GM18499 (cell line): ENCODE results near the gene LKAAEAR1.

Experiments
- ATAC-seq: cut with Tn5 transposase; IDR thresholded peaks from one replicate; pipeline ENCODE4 v1.9.1; 2021; ENCODE audit warnings: moderate number of reproducible peaks; ENCODE audit not compliant: insufficient read depth, unreplicated experiment

The LKAAEAR1 gene

DNA sequence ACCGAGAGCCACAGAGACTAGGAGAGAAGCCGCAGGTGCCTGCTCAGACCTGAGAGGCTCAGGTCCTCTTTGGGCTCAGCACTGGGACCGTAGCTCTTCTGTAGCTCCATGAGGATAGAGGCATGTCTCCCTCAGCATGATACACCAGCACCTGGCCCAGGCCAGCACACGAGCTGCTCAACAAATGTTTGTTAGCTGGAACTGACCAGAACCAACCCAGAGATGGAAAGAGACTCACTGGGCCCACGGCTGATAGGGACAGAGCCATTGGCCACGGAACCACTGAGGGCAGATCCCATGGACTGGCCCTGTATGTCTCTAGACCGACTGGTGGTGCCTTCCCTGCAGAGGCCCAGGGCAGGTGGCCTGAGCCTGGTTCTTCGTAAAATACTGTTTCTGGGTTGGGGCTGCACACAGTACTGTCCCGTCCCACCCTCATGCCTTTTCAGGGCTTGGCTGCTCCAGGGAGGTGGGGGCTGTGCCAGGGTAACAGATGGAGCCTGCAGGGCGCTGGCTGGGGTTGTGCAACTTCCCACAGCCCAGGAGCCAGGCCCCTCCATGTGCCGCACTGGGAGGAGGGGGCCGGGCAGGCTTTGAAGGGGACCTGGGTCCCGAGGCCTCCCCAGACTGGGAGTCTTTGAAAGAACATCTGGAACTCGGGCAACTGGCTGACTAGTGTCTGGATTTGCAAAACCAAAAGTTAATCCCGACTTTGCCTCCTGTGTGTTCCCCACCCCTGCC lies 43.0 kb downstream of the LKAAEAR1 start:
- no peak for ATAC-seq

DNA sequence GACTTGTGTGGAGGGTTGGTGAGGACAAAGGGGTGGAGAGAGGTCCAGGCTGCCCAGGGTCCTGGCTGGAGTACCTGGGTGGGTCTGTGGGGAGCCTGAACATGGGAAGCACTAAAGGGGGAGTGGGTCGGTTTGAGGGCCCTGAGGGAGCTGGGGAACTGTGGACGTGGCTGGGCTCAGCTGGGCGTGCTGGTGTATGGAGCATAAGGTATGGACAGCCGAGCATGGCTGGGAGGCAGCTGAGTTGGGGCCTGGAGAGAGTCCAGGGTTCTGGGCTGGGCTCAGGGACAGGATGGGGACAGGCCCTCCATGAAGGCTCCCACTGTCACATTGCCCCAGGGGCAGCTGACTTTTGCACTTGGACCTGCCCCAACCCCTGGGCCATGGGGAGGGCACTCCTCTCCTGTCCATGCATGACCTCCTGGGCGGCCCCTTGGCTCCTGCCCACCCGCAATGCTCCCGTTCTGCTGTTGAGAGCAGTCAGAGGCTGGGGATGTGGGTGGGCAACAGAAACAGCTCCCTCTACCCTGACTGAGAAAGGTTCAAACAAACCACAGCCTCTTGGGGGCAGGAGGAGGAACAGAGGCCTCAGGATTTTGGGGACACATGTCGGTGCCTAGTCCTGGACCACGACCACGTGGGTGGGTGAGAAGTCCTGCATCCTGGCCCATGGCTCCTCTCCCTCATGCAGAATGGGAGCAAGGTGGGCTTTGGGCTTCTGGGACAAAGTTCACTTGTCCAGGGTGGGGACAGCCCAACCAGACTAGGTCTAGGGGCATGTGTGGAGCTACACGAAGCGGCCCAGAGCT lies 43.8 kb downstream of the LKAAEAR1 start:
- ATAC-seq = no peak

DNA sequence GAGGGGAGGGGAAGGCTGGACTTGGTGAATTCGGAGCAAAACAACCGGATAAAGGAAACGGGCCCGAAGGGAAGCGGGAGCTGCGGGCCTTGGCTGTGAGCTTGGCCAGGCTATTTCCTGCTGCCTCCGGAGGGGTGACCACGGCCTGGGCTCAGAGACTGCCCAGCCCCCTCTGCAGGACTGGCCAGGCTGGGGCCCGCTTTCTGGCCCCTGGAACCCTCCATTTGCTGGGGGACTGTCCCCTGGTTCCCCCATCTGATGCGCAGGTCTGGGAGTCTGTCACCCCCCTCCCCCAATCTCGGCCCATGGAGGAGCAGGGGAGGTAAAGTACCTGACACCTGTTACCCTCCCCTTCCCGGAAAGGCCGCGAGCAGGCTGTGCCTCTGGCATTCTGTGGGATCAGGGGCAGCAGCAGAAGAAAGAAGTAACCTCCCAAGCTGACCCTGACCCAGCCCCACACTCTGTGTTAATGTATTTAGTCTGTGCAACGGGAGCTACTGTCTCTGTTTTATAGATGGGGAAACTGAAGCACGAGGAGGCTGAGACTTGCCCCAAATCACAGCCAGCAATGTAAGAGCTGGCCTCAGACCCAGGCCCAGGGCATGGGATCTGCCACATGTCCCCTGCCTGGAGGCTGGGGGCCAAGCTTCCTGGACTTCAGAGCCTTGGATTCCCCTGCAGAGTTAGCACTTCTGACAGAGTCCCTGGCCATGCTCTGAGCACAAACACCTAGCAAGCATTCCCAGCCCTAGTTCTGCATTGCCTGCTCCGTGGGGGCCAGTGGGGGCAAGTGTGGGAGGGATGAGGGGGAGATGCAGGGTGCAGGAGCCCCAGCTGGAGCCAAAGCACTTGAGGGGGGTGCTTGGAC lies 44.7 kb downstream of the LKAAEAR1 start:
- no peak for ATAC-seq

DNA sequence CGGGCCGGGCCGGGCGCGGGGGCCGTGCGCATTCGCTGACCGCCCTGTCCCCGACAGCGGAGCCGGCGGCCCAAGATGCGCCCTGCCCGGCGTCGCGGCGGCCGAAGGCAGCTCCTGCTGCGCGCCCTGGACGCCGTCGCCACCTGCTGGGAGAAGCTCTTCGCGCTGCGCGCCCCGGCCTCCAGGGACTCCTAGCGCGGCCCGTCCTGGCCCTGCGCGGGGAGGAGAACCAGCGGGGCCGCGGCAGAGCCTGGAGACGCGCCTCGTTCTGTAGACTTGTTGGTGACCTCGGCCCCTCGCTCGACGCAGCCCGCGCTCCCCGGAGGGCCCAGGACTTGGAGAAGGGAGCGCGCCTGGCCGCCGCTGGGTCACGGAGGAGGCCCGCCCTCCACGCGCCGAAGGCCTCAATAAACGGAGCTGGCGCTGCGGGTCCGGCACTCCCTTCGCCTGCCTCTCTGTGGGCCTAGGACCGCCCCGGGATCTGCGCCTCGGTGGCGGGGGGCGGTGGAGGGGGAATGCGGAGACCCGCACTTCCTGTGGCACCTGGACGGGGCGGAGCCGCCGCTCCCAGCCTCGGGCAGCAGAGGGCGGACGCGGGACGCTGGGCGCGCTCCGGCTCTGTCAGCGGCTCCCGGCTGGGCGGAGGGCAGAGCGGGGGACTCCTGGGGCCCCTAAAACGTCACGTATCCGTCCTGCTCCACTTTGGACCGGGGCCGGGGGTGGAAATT lies 45.5 kb downstream of the LKAAEAR1 start:
- no peak for ATAC-seq

DNA sequence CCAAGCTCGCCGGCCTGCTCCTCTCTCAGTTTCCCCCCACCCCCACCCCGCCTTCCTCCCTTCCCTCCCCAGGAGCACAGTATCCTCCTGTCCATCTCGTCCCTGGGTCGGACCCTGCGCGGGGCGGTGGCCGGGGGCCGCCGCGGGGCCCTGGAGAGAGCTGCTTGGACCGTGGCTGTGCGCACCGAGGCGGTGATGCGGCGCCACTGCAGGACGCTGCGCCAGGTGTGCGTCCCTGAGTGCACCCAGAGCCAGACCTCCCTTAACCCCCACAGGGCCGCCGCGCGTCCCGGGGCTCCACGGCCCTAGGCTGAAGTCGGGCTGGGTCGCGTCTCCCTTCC lies 46.0 kb downstream of the LKAAEAR1 start:
- ATAC-seq = no peak

DNA sequence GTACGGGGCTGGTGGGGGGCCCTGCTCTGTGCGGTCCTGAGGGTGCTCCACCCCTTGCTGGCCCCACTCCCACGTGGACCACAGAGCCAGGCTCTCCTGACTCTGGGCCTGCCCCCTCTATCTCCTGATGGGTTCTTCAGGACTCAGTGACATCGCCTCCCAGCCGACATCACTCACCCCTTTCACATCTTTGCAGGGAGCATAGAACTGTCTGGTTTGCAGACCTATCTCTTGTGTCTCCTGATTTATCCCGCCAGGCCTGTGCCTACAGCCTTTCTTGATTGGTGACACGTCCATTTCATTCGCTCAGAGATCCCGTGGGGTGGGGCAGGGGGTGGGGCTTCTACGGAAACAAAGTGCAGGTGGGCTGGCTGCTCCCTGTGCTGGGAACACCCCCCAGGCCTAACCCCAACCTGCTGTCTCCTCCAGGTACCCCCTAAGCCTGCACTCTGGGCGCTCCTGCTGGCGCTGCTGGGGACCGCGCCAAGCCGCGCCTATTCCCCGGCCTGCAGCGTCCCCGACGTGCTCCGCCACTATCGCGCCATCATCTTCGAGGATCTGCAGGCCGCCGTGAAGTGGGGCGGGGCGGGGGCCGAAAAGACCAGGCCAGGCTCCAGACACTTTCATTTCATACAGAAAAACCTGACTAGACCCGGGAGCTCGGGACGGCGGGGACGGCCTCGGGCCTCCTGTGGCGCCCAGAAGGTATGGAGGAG lies 46.5 kb downstream of the LKAAEAR1 start:
- ATAC-seq = no peak

DNA sequence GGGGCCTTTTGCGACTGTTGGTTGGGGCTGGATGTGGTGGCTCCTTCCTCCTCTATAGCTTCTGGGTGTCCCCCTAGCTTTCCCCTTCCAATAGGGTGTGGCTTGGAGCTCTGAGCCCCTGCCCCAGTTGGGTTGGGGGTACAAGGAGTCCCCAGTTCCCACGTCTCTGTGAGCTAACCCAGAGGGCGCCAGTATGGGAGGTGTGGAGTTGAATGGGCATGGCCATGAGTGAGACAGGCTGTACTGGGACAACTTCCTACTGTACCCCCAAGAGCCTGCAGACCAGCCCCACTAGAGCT lies 47.0 kb downstream of the LKAAEAR1 start:
- ATAC-seq = no peak

- ATAC-seq = no peak
These were observed 47.6 kb downstream of the LKAAEAR1 start for GRCh38 chr20:64036346-64037198.

GRCh38 chr20:64035933-64036345 lies 48.3 kb downstream of the LKAAEAR1 start, which contains the start of gene C20orf204:
TSS of gene C20orf204 (plus strand) at chr20:64036182. CDS start at chr20:64036324, 142 bp downstream.
- ATAC-seq = no peak

DNA sequence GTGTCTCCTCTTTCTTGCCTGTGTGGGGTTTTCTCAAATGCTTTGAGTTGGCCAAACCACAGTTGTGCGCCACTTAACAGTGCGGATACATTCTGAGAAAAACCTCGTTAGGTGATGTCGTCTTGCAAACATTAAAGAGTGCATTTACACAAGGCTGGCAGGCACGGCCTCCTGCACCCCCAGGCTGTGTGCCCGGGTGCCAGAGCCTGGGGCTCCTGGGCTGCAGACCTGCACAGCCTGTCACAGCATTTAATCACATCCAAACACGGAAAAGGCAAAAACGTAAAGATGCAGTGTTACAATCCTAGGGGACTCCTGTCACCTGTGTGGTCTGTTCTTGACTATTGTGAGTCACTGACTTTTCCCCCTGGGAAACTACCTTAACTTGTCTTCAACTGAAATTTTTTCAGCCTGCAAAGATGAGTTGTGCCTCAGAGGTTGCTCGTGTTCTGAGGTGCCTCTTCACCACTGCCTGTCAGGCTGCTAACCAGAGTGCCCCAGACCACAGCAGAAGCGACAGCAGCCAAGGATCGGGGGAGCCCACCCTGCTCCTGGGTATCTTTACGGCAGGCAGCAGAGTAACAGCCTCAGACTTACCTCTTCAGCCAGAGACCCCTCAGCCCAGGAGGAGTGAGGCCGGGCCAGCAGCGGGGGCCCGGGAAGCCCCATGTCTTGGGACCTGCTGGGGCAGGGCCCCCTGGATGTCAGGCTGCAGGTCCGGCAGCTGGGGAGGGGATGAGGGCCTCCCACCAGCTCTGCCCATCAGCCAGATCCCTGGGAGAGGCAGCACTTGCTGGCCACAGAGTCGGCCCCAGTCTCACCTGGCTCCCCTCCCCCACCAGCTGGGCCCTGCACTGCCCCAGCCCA lies 48.9 kb downstream of the LKAAEAR1 start:
- no peak for ATAC-seq

DNA sequence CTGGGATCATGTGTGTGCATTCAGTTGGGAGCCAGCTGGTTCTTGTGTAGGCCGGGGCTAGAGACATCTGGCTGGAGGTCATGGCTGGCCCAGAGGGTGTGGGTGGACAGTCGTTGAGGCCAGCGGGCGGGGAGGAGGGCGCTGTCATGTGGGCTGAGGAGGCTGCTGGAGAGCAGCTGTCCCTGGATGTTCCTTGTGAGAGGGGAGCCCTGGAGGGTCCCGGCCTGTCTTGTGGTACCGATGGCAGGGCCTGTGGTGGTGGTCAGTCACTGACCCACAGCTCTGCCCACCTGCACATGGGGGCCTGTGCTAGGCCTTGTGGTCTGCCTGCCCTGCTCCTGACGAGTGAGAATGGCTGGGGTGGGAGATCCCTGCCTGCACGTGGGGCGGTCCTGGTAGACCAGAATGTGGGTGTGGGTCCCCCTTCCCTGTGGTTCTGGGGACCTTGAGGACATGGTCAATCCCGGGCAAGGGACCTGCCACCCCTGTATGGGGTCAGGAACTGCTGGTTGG lies 50.2 kb downstream of the LKAAEAR1 start:
- ATAC-seq = no peak
